Heart left ventricle (tissue), 16 donors: ENCODE measurements around the gene STXBP3. TPM values are rescaled to one million over a fixed set of nuclear protein-coding genes. Genes with fewer than 3 reads are reported as not detected.
"Not testable (repeated sequence)": the region's sequence is repeated elsewhere in the genome, so short reads cannot be mapped to it uniquely, and the experiment has no call there.

Experiments used
- ATAC-seq, 4 donors: fragments of 200-7000 bp; cut with Tn5 transposase; one replicate each; pipeline ENCODE4 v1.9.1; 2020 to 2022; ENCODE audit warnings: moderate library complexity in 4 of 4, mild to moderate bottlenecking in 3 of 4, moderate number of reproducible peaks in 1 of 4
- DNase-seq, 5 donors: peaks; one replicate each; pipeline ENCODE4 v3.0.0-alpha.2; 2020
- H3K27ac ChIP-seq, 12 donors: fragments of 200-600 bp; sonication (generic) in 4 of 12; one replicate each; pipeline versions ENCODE4 v1.5.0 to v1.8.0; 2016 to 2022; ENCODE audit warnings: mild to moderate bottlenecking in 2 of 12
- H3K27me3 ChIP-seq, 9 donors: fragments of 200-600 bp; sonication (generic) in 2 of 9; one replicate each; pipeline versions ENCODE4 v1.5.1 to v1.8.0; 2016 to 2022; ENCODE audit warnings: mild to moderate bottlenecking in 3 of 9
- H3K36me3 ChIP-seq, 9 donors: fragments of 200-600 bp; sonication (generic) in 2 of 9; one replicate each; pipeline versions ENCODE4 v1.5.0 to v1.8.0; 2018 to 2022; ENCODE audit warnings: mild to moderate bottlenecking in 2 of 9
- H3K4me1 ChIP-seq, 12 donors: fragments of 200-600 bp; sonication (generic) in 4 of 12; one replicate each; pipeline versions ENCODE4 v1.5.0 to v1.8.0; 2016 to 2022; ENCODE audit warnings: mild to moderate bottlenecking in 3 of 12
- H3K4me3 ChIP-seq, 12 donors: fragments of 200-600 bp; sonication (generic) in 4 of 12; one replicate each; pipeline versions ENCODE4 v1.5.0 to v1.8.0; 2017 to 2022; ENCODE audit warnings: mild to moderate bottlenecking in 9 of 12, moderate library complexity in 4 of 12
- H3K9me3 ChIP-seq, 12 donors: fragments of 200-600 bp; sonication (generic) in 4 of 12; one replicate each; pipeline versions ENCODE4 v1.5.0 to v1.8.0; 2016 to 2022; ENCODE audit warnings: mild to moderate bottlenecking in 1 of 12
- CTCF ChIP-seq, 12 donors: fragments of 200-600 bp; sonication (generic) in 4 of 12; IDR thresholded peaks; one replicate each; pipeline versions ENCODE4 v1.5.0 to v1.8.0; 2018 to 2022; ENCODE audit warnings: antibody characterized with exemption in 12 of 12, mild to moderate bottlenecking in 5 of 12
- POLR2A ChIP-seq, 2 donors: fragments of 450-650 bp; IDR thresholded peaks; one replicate each; pipeline ENCODE4 v1.6.1; 2017; ENCODE audit warnings: antibody characterized with exemption in 2 of 2, mild to moderate bottlenecking in 2 of 2, moderate library complexity in 2 of 2
- WGBS, 4 donors: extraction: QIAGEN DNeasy Blood & Tissue Kit in 2 of 4; methylation state at CpG; one replicate each; pipeline versions ENCODE4 v1.1.5 to v1.1.7; 2013 to 2018; 5-methylcytosine and 5-hydroxymethylcytosine counted together
- intact Hi-C, 10 donors: fragments of 100-400 bp; cut with DNase I; formaldehyde crosslinking; loops; one replicate each; pipeline versions ENCODE4 v1.11.1 to v1.14.2; 2022
- polyA plus RNA-seq, 2 donors: library from polyadenylated mRNA; stranded (reverse); fragments of 200-250 nt; gene quantifications; one replicate each; pipeline ENCODE4 v1.2.3, GENCODE V29; 2013
- total RNA-seq, 9 donors: library from RNA; depleted of rRNA in 2 of 9; stranded (reverse); fragments of >200 nt in 2 of 9; fragmentation: NEBNext Ultra II Directional in 3 of 9; extraction: Animal tissue kit (Norgen Biotek cat#: 25700) in 3 of 9; gene quantifications; one replicate each; pipeline versions ENCODE4 v1.1.0 to v1.2.4, GENCODE V29; 2016 to 2023
- donor health status: ischemic (EF 13 %, LVEDD 7.1; RV severe dilation, severe dysfunction).
- donor health status: healthy with polysubstance abuse.
- donor health status: DM: no; HTN: yes; CAD: no.
- donor health status: DM: no; HTN: no; CAD: no.
- donor health status: ischemic (EF 25% LVEDD 6.9; RV normal size, moderate dysfunction).
- donor health status: ischemic (EF 25% LVEDD 5.7; RV mildly dilated, moderate dysfunction).
- donor health status: healthy.
- donor health status: DM: yes; HTN: yes; CAD: no.
- donor health status: ischemic (EF 35%, LVEDD 5.7; RV mildly dilated, moderate dysfunction).
- donor health status: nonischemic (EF 11% LVEDD 7.7; RV severe dilation, severe dysfunction).
- donor health status: DM: yes; HTN: yes; CAD: no.
- donor health status: PGD.
- donor health status: ischemic (EF 29% LVEDD 5.4; RV normal size, mild dysfunction).
- donor health status: nonischemic (EF 23%, LVEDD 6.1; RV moderate dilation, normal function).

Gene STXBP3
- total and polyA plus RNA-seq, 11 donors = 19.2 to 42.7 (median 26.1) TPM

- H3K9me3 ChIP-seq = peaks cover 0 to 16% (median 13%) of the 10 kb centered on the region in 12 donors
- H3K27me3 ChIP-seq = no peaks in the 10 kb centered on the region
- TF ChIP-seq POLR2A (IDR thresholded peaks at IDR 0.05) (no peak), CTCF (IDR thresholded peaks at IDR 0.05) (no peak)
- ATAC-seq (no peak), DNase-seq (no peak)
- H3K36me3 ChIP-seq = peaks cover 3 to 100% (median 92%) of the 10 kb centered on the region in 9 donors
- intact Hi-C loops = no loop called here
- H3K4me1 ChIP-seq = no peaks in the 10 kb centered on the region
- H3K27ac ChIP-seq = no peak overlapping the region
- H3K4me3 ChIP-seq = no peak overlapping the region
- WGBS, 4 donors = 84 to 93% (median 92%) methylated on average over 3 of the region's 3 CpGs
These were observed 34.6 kb downstream of the STXBP3 start for GRCh38 chr1:108780937-108781574.

GRCh38 chr1:108781575-108781944 lies 35.1 kb downstream of the STXBP3 start:
- DNase-seq, ATAC-seq, H3K4me1 ChIP-seq, H3K4me3 ChIP-seq, H3K27ac ChIP-seq, intact Hi-C loops, H3K27me3 ChIP-seq: not testable (repeated sequence)
- Histone ChIP-seq H3K36me3 (peaks cover 3 to 100% (median 92%) of the 10 kb centered on the region in 9 donors), H3K9me3 (peaks cover 0 to 21% (median 14%) of the 10 kb centered on the region in 12 donors)
- 93 to 100% (median 97%) methylated on average over 1 of the region's 1 CpG for WGBS, 4 donors

GRCh38 chr1:108785264-108785663 lies 38.8 kb downstream of the STXBP3 start:
- Histone ChIP-seq H3K4me1 (no peaks in the 10 kb centered on the region), H3K4me3 (no peak overlapping the region), H3K9me3 (peaks cover 0 to 23% (median 14%) of the 10 kb centered on the region in 12 donors), H3K36me3 (peaks cover 3 to 99% (median 87%) of the 10 kb centered on the region in 9 donors), H3K27me3 (no peaks in the 10 kb centered on the region), H3K27ac (no peak overlapping the region)
- DNase-seq (no peak), ATAC-seq (no peak)
- intact Hi-C loops = no loop called here
- TF ChIP-seq POLR2A (IDR thresholded peaks at IDR 0.05) = no peak
- TF ChIP-seq CTCF (IDR thresholded peaks at IDR 0.05) = no peak
- 94 to 98% (median 96%) methylated on average over 6 of the region's 6 CpGs for WGBS, 4 donors

GRCh38 chr1:108785880-108786279 lies 39.4 kb downstream of the STXBP3 start:
- Histone ChIP-seq H3K27ac (no peak overlapping the region), H3K27me3 (no peaks in the 10 kb centered on the region), H3K36me3 (peaks cover 3 to 94% (median 82%) of the 10 kb centered on the region in 9 donors), H3K9me3 (peaks cover 0 to 25% (median 14%) of the 10 kb centered on the region in 12 donors), H3K4me3 (no peak overlapping the region), H3K4me1 (no peaks in the 10 kb centered on the region)
- no peak for DNase-seq
- ATAC-seq = no peak
- intact Hi-C loops = no loop called here
- WGBS, 4 donors = 95 to 100% (median 97%) methylated on average over 2 of the region's 2 CpGs
- TF ChIP-seq CTCF (IDR thresholded peaks at IDR 0.05) (no peak), POLR2A (IDR thresholded peaks at IDR 0.05) (no peak)

GRCh38 chr1:108791790-108792189 lies 45.3 kb downstream of the STXBP3 start:
- H3K9me3 ChIP-seq = peaks cover 0 to 24% (median 10%) of the 10 kb centered on the region in 12 donors
- TF ChIP-seq POLR2A (IDR thresholded peaks at IDR 0.05) = no peak
- TF ChIP-seq CTCF (IDR thresholded peaks at IDR 0.05) = no peak
- H3K4me1 ChIP-seq = no peaks in the 10 kb centered on the region
- H3K4me3 ChIP-seq = no peak overlapping the region
- no peak overlapping the region for H3K27ac ChIP-seq
- DNase-seq (no peak), ATAC-seq (no peak)
- H3K36me3 ChIP-seq = peaks cover 0 to 94% (median 71%) of the 10 kb centered on the region in 9 donors
- no peaks in the 10 kb centered on the region for H3K27me3 ChIP-seq
- 94 to 100% (median 98%) methylated on average over 1 of the region's 1 CpG for WGBS, 4 donors
- intact Hi-C loops = no loop called here
